H7 (cell line): ENCODE measurements around the gene HOXC5. TPM values are rescaled to one million over a fixed set of nuclear protein-coding genes. Genes with fewer than 3 reads are reported as not detected.
A peak's percentile ranks its signal among the peaks of the same experiment; 100 is the strongest.

Source experiments
- DNase-seq: peaks from one replicate; pipeline ENCODE4 v3.0.0; 2012
- H3K27me3 ChIP-seq: 2 replicates; pipeline ENCODE4 v1.6.0; 2011; ENCODE audit warnings: mild to moderate bottlenecking, low read length; ENCODE audit not compliant: control insufficient read depth, insufficient read depth
- H3K36me3 ChIP-seq: replicated peaks from 2 replicates; pipeline ENCODE4 v1.5.1; 2011; ENCODE audit warnings: low read length; ENCODE audit not compliant: control insufficient read depth, insufficient read depth
- H3K4me3 ChIP-seq: 2 replicates; pipeline ENCODE4 v1.5.1; 2011; ENCODE audit warnings: low read depth, mild to moderate bottlenecking, control low read depth, low read length, moderate library complexity; ENCODE audit not compliant: insufficient read depth
- total RNA-seq: library from RNA; depleted of rRNA; stranded (reverse); fragments of >200 nt; shearing (Covaris generic); gene quantifications from 2 replicates; pipeline ENCODE4 v1.2.3, GENCODE V29; 2014

The HOXC5 gene
- total RNA-seq, 1 experiment from 2014 or later = not detected

DNA sequence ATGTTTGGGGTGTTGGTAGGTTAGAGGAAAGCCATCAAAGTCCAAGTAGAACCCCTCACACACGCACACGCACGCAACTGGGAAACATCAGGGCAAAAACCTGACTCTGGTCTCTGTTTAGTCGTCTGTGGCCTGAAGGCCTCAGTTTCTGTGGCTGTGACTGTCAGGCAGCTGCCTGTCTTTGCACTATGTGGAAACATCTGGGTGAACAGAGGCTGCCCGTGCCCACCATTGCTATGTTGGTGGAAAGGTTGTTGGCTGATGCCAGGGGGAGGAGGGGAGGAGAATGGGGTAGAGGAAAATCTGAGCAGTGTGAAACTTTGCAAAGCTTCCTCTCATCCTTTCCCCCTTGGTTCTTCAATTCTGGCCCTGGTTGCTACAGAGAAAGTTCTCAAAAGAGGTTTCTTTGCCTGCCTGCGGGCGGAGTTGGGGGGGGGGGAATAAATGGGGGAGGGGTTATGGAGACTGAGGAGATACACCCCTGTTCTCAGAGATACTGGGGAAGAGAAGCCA lies 40.4 kb upstream of the HOXC5 start:
- no peak overlapping the region for H3K4me3 ChIP-seq
- H3K36me3 ChIP-seq = no peaks in the 10 kb centered on the region
- H3K27me3 ChIP-seq = peaks cover 100% of the 10 kb centered on the region
- no peak for DNase-seq

DNA sequence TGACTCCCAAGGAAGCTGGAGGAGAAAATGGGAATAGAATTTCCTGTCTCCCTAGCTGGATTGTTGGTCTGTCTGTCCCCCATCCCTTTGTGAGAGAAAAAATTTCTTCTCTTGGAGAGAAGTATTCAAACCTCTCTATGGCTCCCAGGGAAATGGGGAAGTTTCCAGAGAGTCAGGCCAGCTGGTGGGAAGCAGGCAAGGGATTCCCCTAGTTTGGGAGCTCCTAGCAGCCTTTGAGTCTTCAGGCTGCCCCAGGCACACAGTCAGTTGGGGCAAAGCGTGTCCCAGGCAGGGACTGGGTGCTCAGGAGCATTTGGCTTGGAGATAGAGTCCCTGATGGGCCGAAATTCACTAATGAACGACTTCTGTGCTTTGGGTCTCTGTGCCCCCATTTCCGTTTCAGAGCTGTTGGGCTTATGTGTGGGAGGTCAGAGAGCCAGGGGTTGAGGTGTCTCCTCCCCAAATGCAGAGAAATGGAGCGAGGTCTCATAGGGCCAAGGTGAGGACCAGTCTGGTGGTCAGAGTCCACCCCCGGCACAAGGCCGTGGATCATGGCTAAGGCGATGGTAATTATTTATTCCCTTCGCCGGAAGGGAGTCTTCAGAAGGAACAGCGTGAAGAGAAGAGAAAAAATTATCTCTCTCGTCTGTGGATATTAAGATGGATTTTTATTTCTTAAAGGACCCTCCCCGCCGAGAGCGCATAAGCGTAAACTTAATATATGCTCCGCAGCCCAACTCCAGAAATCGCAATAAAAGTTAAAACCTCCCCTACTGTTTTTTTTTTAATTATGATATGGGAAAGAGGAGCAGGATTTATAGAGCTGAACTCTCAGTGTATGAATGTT lies 39.5 kb upstream of the HOXC5 start:
- no peak overlapping the region for H3K4me3 ChIP-seq
- no peak for DNase-seq
- peaks cover 100% of the 10 kb centered on the region for H3K27me3 ChIP-seq
- H3K36me3 ChIP-seq = no peaks in the 10 kb centered on the region

DNA sequence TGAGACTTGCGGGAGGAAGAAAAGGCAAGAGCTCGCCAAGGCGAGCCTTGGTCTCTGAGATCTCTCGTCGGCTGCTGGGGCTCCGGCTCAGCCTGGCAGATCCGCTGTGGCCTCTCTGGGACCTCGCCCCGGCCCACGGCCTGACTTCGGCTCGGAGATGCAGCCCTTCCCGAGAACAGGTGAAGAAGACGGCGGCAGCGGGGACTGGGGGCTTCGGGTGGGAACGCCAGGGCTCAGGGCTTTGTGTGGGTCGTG lies 38.9 kb upstream of the HOXC5 start:
- no peak overlapping the region for H3K4me3 ChIP-seq
- H3K27me3 ChIP-seq = peaks cover 100% of the 10 kb centered on the region
- DNase-seq = peak; percentile 57
- no peaks in the 10 kb centered on the region for H3K36me3 ChIP-seq

DNA sequence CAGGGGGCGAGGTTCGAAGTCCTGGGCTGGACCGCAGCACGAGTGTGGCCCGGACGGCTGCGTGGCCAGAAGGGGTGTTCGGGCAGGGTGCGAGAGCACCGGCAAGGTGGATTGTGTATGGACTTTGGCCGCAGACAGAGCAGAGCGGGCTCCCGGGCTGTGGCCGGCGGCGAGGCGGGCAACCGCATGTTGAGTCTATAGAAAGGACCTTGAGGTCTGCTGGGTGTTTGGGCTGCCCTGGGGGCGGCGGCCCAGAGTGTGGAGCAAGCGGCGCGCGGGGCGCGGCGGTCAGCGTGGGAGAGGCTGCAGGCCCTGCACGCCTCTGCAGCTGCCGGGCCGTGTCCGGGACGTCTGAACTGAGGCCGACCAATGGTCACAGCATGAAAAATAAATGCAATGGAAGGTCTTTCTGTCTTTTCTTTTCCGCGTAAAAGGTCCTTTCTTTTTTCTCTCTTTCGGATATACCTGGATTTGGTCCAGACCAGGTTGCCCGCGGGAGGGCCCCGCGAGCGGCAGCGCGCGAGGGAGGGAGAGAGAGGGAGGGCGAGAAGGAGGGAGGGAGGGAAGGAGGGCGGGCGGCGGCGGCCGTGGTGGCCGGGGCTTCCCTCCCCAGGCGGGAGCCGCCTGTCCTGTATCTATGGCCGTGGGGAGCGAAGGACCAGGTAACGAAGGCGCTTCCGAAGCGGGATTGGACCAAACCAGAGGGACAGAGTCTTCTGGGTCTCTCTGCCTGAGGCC lies 38.4 kb upstream of the HOXC5 start:
- Histone ChIP-seq H3K27me3 (peaks cover 100% of the 10 kb centered on the region), H3K36me3 (no peaks in the 10 kb centered on the region), H3K4me3 (no peak overlapping the region)
- DNase-seq = peak; percentile 70

DNA sequence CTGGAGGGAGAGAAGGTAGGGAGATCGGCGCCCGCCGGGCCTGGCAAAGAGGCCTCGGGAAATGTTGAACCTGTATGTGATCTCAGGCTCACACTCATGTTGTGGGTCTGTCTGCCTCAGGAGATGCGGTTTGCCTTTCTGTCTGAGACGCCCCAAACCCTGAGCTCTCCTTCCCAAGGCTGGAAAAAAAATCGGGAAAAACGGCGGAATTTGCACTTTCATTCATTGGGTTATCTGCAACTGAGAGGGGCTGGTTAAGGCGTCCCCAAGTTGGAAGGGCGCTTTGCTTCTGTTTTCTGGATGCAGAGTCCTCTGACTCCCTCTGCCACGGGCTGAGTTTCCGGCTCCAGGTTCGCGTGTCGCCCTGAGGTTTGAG lies 37.9 kb upstream of the HOXC5 start:
- peaks cover 100% of the 10 kb centered on the region for H3K27me3 ChIP-seq
- no peak overlapping the region for H3K4me3 ChIP-seq
- DNase-seq = no peak
- no peaks in the 10 kb centered on the region for H3K36me3 ChIP-seq

DNA sequence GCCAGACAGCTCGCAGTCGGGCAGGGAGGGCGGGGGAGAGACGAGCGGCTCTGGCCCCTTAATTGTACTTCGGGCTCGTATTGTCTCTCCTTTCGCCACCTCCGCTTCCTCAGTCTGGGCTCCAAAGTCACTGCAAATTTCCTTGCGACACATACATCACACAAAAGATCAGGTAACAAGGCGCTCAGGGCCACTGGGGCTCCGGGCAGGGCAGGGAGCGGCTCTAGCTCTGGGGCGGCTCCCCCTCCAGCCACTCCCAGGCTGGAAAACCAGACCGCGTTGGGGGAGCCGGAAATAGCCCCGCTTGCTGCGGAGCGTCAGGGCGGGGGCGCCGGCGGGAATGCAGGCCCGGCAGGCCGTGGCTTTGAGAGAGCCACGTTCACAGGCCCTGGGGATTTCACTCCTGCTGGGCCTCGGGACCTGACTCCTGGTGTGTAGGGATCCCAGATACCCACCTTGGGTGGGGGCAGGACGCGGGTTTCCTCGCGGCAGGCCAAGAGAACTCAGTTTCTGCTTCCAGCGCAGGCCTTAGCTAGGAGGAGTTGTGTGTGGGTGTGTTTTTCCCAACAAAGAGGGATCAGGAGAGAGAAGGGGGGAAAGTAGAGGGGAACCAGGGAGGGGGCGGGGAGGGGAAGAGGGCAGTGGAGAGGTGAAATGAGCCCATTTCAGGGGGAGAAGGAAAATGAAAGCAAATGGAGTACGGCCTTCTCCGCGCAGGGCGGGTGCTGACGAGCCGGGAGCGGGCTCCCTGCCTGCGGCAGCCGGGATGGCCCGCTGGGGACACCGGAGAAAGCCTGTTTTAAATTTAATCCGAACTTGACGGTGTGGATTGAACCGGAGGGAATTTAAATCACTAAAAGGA lies 37.2 kb upstream of the HOXC5 start:
- Histone ChIP-seq H3K27me3 (peaks cover 100% of the 10 kb centered on the region), H3K36me3 (no peaks in the 10 kb centered on the region), H3K4me3 (peak overlapping the region; percentile 13; the same call in 1 of the 2 replicates)
- peak; percentile 90 for DNase-seq

DNA sequence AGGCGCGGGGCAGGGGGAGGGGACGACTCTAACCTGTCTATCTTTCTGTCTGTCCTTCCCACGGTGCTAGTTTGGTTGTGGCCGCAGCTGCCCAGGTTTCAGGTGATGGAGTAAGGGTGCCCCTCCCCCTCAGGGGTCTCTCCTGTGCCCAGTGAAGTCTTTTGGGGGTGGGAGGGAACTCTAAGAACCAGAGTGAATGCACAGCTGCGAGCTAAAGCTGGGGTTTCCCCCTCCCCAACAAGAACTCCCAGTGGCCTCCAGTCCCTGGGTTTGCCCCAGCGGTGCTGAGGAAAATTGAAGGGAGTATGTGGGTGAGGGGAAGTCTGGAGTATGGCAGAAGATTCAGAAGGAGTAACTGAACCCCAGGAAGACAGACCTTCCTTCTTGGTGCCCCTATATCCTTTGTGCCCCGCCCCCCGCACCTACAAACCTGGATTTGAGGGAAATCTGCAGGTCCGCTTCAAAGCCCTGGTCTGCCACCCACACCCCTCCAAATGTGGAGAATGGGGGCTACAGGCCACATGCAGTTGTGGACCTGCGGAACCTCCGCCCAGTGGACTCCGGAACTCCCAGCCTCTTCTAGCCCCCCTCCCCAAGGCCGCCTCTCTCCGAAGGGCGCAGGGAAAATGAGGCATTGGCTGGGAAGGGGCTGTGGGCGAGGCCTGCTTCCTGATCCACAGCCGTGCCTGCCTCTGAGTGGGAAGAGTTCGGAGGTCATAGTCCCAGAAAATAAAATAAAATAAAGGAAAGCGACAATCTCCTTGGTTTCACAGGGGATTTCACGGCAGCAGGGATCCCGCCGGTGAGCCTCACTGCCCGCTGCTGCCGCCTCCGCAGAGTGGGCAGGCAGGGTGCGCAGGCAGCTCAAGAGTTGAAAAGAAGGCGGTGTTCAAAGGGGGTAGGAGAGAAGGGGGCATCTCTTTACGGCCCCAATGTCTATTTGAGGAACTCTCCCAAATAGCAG lies 36.3 kb upstream of the HOXC5 start:
- peak overlapping the region; percentile 13; the same call in 1 of the 2 replicates for H3K4me3 ChIP-seq
- no peaks in the 10 kb centered on the region for H3K36me3 ChIP-seq
- DNase-seq = no peak
- H3K27me3 ChIP-seq = peaks cover 100% of the 10 kb centered on the region

DNA sequence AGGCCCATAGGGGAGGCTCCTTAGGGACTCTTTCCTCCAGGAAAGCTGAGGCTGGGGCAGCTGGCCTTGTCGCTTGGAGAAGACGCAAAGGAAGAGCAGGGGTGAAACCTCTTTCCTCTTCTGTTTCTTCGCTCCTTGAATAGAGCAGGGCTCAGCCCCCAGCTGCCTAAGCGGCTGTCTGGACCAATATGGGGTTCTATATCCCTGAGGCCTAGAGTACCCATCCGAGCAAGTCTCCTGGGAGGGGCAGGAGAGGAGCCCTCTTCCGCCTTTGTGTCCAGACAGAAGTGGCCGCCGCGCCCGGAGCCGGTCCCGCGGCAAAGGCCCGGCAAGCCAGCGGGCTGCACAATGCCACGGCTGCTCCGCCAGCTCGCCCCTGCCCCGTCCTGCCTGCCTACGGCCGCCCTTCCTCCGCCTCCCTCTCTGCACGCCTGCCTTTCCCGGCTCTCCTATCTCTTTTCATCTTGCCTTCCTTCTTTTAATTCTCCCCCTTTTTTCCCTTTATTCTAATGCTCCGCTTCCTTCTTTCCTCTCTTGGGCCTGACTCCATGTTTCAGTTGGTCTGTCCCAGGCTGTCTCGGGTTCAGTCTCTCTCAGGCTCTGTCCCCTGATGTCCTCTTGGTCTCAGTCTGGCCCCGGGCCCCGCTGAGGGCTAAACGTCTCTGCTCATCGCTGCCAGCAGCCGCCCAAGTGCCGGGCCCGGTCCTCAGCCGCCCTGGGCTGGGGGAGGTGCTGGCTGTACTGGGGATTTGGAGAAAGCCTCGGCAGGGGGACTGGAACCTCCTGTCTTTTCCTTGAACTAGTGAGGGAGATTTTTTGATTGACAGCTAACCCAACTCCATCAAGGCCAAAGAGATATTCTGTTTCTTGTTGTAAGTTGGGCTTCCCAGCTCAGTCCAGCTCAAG lies 35.4 kb upstream of the HOXC5 start:
- Histone ChIP-seq H3K4me3 (no peak overlapping the region), H3K27me3 (peaks cover 100% of the 10 kb centered on the region), H3K36me3 (no peaks in the 10 kb centered on the region)
- no peak for DNase-seq

DNA sequence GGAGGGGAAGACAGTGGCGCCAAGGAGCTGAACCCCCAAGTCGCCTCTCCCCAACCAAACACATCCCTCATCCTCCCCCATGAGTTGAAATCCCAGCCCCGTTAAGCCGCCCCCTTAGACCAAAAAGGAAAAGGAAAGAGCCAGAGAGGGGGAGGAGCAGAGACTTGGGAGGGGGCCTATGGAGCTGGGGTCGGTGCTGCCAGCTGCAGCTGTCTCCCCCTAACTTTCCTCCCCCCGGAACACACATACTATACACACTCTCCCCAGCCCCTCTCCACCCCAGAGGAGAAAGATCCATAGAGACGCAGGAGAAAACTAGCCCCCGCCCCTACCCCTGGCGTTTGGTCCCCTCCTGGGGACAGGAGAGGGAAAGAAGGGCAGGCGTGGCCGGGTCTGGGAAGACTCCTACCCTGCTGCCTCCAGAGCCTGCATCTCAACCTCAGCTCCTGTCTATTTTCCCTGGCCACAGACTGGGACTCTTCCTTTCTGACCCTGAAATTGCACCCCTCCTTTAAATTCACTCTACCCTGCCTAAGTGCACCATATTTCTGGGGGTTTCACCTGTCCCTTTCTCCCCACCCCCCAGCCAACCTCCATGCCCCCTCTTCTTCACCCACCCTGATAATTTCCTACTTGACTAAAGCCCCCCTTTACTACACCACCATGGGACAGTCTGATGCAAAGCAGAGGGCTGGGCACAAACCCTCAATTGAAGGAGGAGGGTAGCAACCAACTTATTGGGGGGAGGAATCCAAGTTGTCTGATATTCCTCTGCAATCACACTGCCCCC lies 34.5 kb upstream of the HOXC5 start:
- Histone ChIP-seq H3K27me3 (peaks cover 100% of the 10 kb centered on the region), H3K4me3 (no peak overlapping the region), H3K36me3 (no peaks in the 10 kb centered on the region)
- DNase-seq = no peak

DNA sequence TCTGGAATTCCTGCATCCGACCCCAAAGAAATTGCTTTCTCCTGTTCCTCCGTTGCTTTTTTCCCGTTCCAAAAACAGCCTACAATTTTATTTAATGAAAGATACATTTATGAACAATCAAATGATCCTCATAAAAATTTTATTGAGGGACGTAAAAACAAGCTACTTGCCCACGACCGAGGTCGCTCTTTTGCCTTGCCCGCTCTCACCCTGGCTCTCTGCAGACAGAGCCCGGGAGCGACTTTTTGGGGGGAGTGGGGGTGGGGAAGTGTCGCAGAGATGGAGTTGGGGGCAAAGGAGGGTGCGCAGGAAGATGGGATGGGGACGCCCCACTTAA lies 34.0 kb upstream of the HOXC5 start:
- H3K36me3 ChIP-seq = no peaks in the 10 kb centered on the region
- H3K27me3 ChIP-seq = peaks cover 100% of the 10 kb centered on the region
- DNase-seq = no peak
- H3K4me3 ChIP-seq = no peak overlapping the region

DNA sequence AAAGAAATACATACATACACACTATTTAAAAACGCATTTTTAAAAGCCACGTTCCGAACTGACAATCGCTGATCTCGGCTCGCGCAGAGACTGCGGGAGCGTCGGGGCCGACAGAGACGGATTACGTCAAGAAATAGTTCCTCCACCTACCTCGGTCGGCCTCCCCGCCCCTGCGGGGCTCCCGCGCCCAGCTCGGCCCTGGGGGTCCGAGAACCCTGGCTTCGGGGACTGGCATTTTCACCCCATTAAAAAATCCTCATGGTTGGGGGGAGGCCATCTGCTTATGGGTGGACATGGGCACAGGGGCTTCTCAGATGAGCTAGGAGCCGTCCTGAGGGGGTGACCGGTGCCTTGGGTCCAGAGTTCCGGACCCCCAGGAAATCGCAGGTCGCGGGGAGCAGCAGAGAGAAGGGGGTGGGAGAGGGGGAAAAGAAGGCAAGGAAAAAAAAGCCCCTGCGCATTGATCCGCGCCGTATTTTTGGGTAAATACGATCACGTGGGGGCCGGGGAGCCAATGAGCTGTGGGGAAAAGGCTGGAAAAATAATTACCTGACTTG lies 33.2 kb upstream of the HOXC5 start:
- H3K36me3 ChIP-seq = no peaks in the 10 kb centered on the region
- H3K27me3 ChIP-seq = peaks cover 100% of the 10 kb centered on the region
- H3K4me3 ChIP-seq = no peak overlapping the region
- DNase-seq = peak; percentile 82
